Smooth muscle cell (in vitro differentiated cells): Measurements from ENCODE around the gene NAV2. TPM values are rescaled to one million over a fixed set of nuclear protein-coding genes. Genes with fewer than 3 reads are reported as not detected.

Experiments
- DNase-seq: peaks from one replicate; lab custom pipeline; 2025; ENCODE audit not compliant: unreplicated experiment; lab: John Stamatoyannopoulos, UW
- H2AFZ ChIP-seq: fragments of 200-600 bp; sonication (generic); 2 replicates; pipeline ENCODE4 v1.6.0; 2016; ENCODE audit warnings: antibody characterized with exemption, low read depth, mild to moderate bottlenecking
- H3F3A ChIP-seq: fragments of 200-600 bp; sonication (generic); 2 replicates; pipeline ENCODE4 v1.6.0; 2017; ENCODE audit warnings: antibody characterized with exemption, low read depth
- H3K27ac ChIP-seq: fragments of 200-600 bp; sonication (generic); 2 replicates; pipeline ENCODE4 v1.5.1; 2016; ENCODE audit warnings: low read depth, mild to moderate bottlenecking
- H3K27me3 ChIP-seq: fragments of 200-600 bp; sonication (generic); 2 replicates; pipeline ENCODE4 v1.6.1; 2016; ENCODE audit warnings: low read depth, mild to moderate bottlenecking
- H3K36me3 ChIP-seq: fragments of 200-600 bp; sonication (generic); 2 replicates; pipeline ENCODE4 v1.5.1; 2016; ENCODE audit warnings: low read depth
- H3K4me1 ChIP-seq: fragments of 200-600 bp; sonication (generic); 2 replicates; pipeline ENCODE4 v1.5.1; 2016; ENCODE audit warnings: low read depth
- H3K4me2 ChIP-seq: fragments of 200-600 bp; sonication (generic); 2 replicates; pipeline ENCODE4 v1.6.0; 2016; ENCODE audit warnings: mild to moderate bottlenecking
- H3K4me3 ChIP-seq: fragments of 200-600 bp; sonication (generic); 2 replicates; pipeline ENCODE4 v1.5.1; 2016; ENCODE audit warnings: mild to moderate bottlenecking
- H3K79me2 ChIP-seq: fragments of 200-600 bp; sonication (generic); 2 replicates; pipeline ENCODE4 v1.6.0; 2016; ENCODE audit warnings: low read depth, mild to moderate bottlenecking
- H3K9ac ChIP-seq: fragments of 200-600 bp; sonication (generic); 2 replicates; pipeline ENCODE4 v1.6.0; 2016; ENCODE audit warnings: low read depth
- H3K9me3 ChIP-seq: fragments of 200-600 bp; sonication (generic); replicated peaks from 2 replicates; pipeline ENCODE4 v1.5.1; 2016; ENCODE audit warnings: low read depth
- H4K20me1 ChIP-seq: fragments of 200-600 bp; sonication (generic); 2 replicates; pipeline ENCODE4 v1.6.0; 2016; ENCODE audit warnings: low read depth
- WGBS: methylation state at CpG from one replicate; pipeline ENCODE4 v1.1.7; 2016; ENCODE audit warnings: low lambda C conversion rate; 5-methylcytosine and 5-hydroxymethylcytosine counted together
- polyA plus RNA-seq: library from polyadenylated mRNA; unstranded; fragments of >200 nt; fragmentation: Nextera tagmentation; extraction: Ambion mirVana; gene quantifications from 2 replicates; pipeline ENCODE4 v1.2.1, GENCODE V29; 2016
- total RNA-seq: library from RNA; depleted of rRNA; stranded (reverse); fragments of >200 nt; gene quantifications from 2 replicates; pipeline ENCODE4 v1.2.3, GENCODE V29; 2014
- TF ChIP-seq, protein P1 (sequence below): fragments of 200-600 bp; sonication (generic); IDR thresholded peaks from 2 replicates; pipeline ENCODE4 v1.5.1; 2017; ENCODE audit warnings: borderline replicate concordance, mild to moderate bottlenecking, antibody characterized with exemption; ENCODE audit not compliant: insufficient read depth, poor library complexity, severe bottlenecking

Gene NAV2
- total and polyA plus RNA-seq, 2 experiments from 2014 or later = 14.1 to 67.5 TPM

DNA sequence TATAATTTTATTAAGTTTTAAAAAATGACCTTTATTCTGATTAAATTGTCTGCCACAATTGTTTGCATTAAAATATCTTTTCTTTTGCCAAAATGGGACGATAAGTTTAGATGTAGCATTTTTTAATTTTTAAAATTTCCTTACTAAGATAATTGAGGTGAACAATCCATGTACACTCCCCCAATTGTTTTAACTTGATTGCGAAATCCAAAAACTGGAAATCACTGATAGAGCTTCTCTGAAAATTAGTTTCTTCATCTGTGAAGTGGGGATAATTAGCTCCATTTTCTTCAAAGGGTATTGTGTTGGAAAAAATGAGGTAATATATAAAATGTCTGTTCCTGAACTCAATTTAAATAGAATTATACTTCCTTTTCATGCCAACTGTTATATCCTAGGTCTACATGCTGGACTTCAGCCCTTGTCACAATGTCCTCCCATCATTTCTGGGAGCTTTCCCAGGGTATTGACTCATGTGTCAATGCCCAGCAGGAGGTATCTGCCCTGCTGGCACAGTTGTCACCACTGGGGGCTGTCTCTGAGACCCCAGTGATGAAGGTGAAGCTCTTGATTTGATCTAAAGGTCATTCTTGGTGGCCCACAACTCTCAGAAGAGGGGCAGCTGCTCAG is 28.7 kb upstream of the NAV2 start:
- Histone ChIP-seq H3K27me3 (no peaks in the 10 kb centered on the region), H3K4me2 (no peak overlapping the region), H4K20me1 (no peaks in the 10 kb centered on the region), H3K36me3 (no peaks in the 10 kb centered on the region), H3K79me2 (no peaks in the 10 kb centered on the region), H3F3A (peaks cover 15% of the 10 kb centered on the region), H2AFZ (no peak overlapping the region), H3K27ac (no peak overlapping the region), H3K9ac (no peak overlapping the region), H3K4me3 (no peak overlapping the region), H3K9me3 (no peaks in the 10 kb centered on the region), H3K4me1 (peaks cover 7% of the 10 kb centered on the region)
- WGBS = 95% methylated on average over 2 of the region's 2 CpGs
- no peak for DNase-seq
- TF ChIP-seq, protein P1, sequence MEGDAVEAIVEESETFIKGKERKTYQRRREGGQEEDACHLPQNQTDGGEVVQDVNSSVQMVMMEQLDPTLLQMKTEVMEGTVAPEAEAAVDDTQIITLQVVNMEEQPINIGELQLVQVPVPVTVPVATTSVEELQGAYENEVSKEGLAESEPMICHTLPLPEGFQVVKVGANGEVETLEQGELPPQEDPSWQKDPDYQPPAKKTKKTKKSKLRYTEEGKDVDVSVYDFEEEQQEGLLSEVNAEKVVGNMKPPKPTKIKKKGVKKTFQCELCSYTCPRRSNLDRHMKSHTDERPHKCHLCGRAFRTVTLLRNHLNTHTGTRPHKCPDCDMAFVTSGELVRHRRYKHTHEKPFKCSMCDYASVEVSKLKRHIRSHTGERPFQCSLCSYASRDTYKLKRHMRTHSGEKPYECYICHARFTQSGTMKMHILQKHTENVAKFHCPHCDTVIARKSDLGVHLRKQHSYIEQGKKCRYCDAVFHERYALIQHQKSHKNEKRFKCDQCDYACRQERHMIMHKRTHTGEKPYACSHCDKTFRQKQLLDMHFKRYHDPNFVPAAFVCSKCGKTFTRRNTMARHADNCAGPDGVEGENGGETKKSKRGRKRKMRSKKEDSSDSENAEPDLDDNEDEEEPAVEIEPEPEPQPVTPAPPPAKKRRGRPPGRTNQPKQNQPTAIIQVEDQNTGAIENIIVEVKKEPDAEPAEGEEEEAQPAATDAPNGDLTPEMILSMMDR = no peak

- Histone ChIP-seq H2AFZ (no peak overlapping the region), H3K9ac (no peak overlapping the region), H3K36me3 (no peaks in the 10 kb centered on the region), H3K79me2 (no peaks in the 10 kb centered on the region), H3K27ac (no peak overlapping the region), H4K20me1 (no peaks in the 10 kb centered on the region), H3K4me3 (no peak overlapping the region), H3K4me1 (peaks cover under 1% of the 10 kb centered on the region), H3K27me3 (no peaks in the 10 kb centered on the region), H3K9me3 (no peaks in the 10 kb centered on the region), H3F3A (peaks cover 1% of the 10 kb centered on the region), H3K4me2 (no peak overlapping the region)
- WGBS = 93% methylated on average over 1 of the region's 1 CpG
- TF ChIP-seq, protein P1 = no peak
- no peak for DNase-seq
Measured at GRCh38 chr11:19686234-19686633, 26.4 kb upstream of the NAV2 start.

DNA sequence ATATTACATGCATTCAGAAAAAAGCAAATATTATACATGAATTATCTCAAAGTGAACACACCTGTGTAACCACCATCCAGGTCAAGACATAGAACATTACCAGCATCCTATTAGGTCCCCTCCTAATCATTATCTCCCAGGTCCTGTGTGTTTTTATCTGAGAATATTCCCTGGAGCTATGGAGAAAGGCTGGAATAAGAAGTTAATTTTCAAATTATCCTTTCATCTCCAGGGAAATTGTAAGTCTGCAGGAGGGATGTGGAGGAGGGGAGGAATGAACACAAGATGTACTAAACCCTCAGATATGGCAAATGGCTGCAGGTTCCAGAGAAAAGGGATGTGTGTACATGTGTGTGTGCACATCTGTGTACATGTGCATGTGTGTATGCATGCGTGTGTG is 25.2 kb upstream of the NAV2 start:
- H3K9me3 ChIP-seq = no peaks in the 10 kb centered on the region
- H4K20me1 ChIP-seq = no peaks in the 10 kb centered on the region
- no peaks in the 10 kb centered on the region for H3F3A ChIP-seq
- TF ChIP-seq, protein P1 = no peak
- no peak for DNase-seq
- H2AFZ ChIP-seq = no peak overlapping the region
- no peaks in the 10 kb centered on the region for H3K27me3 ChIP-seq
- H3K4me1 ChIP-seq = no peaks in the 10 kb centered on the region
- H3K79me2 ChIP-seq = no peaks in the 10 kb centered on the region
- H3K9ac ChIP-seq = no peak overlapping the region
- 100% methylated on average over 1 of the region's 1 CpG for WGBS
- no peak overlapping the region for H3K4me2 ChIP-seq
- no peaks in the 10 kb centered on the region for H3K36me3 ChIP-seq
- H3K27ac ChIP-seq = no peak overlapping the region
- no peak overlapping the region for H3K4me3 ChIP-seq
